ENCODE results near the gene ADIPOR2.
"Not testable (repeated sequence)": the region's sequence is repeated elsewhere in the genome, so short reads cannot be mapped to it uniquely, and the experiment has no call there.

Gene ADIPOR2

GRCh38 chr12:1665366-1665765 is 25.5 kb upstream of the ADIPOR2 start:
- DNase-seq: no peak

- no peak for DNase-seq
Observed at GRCh38 chr12:1666215-1666614, 24.7 kb upstream of the ADIPOR2 start.

GRCh38 chr12:1666685-1667162 is 24.1 kb upstream of the ADIPOR2 start:
- DNase-seq: no peak

DNA sequence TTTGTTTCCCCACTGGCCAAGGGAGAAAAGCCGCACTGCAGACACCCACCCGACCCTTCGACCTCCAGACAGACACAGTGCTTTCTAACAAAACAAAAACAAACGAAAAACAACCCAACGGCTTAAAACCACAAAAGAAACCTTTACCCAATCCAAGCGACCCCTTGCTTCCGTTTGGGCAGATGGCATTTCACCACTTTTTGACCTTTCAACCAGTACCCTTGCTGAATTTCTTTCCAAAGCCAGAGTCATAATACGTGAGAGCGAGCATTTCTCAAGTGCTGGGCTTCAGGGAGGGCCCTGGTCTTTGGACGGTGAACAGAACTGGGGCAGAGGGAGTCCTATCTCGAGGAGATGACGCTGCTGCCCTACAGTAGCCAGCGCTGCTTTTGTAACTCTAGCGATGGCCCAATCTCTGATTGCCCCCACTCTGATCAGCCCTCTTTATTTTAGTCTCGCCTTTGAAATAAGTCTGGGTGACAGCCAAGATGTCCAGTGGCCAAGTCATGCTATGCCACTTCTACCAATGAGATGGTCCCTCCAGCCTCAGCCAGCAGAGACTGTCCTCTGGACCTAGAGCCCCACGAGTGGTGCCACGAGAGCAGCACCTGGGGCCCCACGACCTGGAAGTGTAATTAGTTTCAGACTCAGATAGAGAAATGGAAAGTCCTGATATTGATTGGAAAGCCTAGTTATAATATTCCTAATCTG is 21.9 kb upstream of the ADIPOR2 start:
- peak; percentile 33 for DNase-seq

GRCh38 chr12:1670358-1671268 is 20.3 kb upstream of the ADIPOR2 start:
- no peak for DNase-seq

GRCh38 chr12:1676043-1676442 is 14.8 kb upstream of the ADIPOR2 start:
- DNase-seq: no peak

DNA sequence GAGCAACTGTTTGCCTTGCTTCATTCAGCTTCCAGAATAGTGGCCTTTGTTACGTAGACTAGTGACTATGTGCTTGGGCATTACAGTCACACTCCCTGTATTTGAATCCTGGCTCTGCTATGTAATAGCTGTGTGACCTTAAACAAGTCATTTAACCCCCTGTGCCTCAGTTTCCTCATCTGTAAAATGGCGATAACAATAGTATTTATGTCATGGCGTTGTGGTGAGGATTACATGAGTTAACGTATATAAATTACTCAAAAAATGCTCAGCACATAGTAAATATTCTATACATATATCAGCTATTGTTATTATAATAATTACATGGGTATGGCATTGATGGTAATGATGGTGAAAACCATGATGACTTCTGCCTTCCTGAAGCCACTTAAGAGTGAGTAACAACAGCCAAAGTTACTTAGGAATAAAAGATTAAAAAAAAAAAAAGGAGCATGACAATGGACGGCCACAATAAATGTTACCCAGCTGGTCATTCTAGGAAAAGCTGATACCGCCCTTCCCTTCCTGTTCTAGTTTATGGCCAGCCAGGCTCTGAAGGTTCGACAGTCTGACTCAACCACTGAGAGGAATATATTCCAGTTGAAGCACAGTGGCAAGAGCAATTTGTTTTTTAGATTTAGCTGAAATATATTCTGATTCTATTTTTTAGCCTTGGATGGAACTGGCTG is 9.9 kb upstream of the ADIPOR2 start:
- DNase-seq: no peak

DNA sequence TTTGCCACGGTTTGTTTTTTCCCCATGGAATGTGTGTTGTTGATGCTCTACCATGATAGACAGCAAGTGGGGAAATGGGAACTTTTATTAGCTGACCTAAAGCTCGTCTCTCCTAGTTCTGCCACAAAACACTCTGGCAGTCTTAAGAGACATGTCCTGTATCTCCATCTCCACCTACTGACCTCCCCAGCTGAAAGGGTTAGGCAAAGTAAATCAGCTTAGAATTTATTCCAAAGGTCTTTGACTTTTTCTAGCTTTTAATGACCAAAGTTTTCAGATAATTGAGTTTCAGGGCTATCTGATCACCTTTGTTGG is 9.4 kb upstream of the ADIPOR2 start:
- no peak for DNase-seq

GRCh38 chr12:1688086-1688710 is 2.7 kb upstream of the ADIPOR2 start:
- no peak for DNase-seq

DNA sequence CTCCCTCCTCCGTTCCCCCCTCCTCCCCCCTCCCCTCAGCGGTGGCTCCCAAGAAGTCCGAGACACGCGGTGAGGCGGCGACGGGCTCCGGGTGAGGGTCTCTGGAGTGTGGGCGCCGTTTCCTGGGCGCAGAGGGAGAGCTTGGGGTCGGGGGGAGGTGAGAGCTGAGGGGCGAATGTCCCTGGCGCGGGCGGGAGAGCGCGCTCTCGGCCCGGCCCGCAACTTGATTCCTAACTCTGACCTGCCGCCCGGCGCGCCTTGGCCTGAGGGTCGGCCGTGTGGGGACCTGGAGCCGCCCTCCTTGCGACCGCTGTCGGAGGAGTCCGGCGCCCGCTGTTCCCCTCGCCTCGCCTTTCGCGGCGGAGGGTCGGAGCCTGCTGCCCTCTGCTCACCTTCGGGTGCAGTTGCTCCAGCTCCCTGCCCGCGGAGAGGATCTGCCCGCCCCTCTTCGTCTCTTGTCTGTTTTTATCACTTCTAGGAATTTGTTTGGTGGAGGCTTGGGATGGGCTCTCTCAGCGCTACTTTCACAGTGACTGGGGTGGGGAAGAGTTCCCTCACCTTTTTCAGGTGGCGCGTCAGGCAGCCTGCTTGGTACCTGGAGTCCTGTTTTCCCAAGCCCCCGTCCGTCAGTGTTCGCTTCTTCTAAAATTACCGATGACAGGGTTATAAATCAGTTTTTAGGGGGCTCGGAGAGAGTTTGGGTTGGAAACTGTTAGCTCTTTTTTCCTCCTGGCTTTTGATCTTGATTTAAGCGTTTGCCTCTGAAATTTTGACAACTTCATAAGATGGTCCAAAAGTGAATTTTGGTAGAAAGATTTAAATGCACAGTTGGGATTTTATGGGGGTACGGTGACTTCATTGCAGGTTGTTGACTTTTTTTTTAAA is 495 bp downstream of the ADIPOR2 start:
- no peak for DNase-seq

- DNase-seq: no peak
Observed at GRCh38 chr12:1692226-1692625, 1.4 kb downstream of the ADIPOR2 start.

- DNase-seq: no peak
Observed at GRCh38 chr12:1692895-1693610, 2.2 kb downstream of the ADIPOR2 start.

DNA sequence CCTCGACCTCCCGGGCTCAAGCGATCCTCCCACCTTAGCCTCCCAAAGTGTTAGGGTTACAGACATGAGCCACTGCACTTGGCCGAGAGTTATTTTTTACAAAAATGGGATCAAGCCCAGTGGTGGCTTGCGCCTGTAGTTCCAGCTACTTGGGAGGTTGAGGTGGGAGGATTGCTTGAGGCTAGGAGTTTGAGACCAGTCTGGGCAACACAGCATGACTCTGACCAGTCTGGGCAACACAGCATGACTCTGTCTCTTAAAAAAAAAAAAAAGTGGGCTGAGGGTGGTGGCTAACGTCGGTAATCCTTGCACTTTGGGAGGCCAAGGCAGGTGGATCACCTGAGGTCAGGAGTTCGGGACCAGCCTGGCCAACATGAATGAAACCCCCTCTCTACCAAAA is 4.2 kb downstream of the ADIPOR2 start:
- DNase-seq: not testable (repeated sequence)

GRCh38 chr12:1695886-1696670 is 5.2 kb downstream of the ADIPOR2 start:
- no peak for DNase-seq

DNA sequence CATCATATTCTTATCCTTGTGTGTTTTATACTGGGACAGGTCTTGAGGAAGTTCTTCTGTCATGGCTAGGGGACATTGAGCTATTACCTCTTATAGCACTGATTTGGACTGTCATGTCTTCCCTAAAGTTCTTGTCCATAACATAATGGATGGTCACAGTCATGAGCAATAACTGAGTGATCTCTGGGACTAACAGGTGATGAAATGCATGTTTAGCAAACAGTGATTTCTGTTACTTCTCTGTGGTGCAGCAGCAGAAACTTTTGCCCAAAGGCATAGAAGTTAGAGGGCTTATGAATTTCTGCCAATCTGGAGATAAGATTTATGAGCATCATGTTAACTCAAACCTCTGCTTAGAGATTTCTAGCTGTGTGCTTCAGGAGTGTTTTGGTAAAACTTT is 5.9 kb downstream of the ADIPOR2 start:
- DNase-seq: no peak

DNA sequence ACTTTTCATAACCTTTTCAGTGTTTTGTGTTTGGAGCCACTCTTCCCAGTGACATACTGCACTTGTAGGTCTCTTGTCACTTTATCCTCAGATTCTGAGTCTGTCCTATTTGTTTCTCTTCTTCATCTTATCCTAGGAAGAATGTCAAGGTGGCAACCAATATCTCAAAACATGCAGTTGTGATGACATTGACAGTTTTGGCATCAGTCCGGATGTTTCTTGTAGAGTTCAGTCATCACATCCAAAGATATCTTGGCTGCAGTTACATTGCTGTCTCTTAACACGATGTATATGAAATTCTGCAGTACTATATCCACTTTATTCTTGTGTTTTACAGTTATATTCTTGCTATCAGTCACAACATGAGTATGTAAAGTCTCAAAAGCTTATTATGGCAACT is 6.4 kb downstream of the ADIPOR2 start:
- DNase-seq: no peak

DNA sequence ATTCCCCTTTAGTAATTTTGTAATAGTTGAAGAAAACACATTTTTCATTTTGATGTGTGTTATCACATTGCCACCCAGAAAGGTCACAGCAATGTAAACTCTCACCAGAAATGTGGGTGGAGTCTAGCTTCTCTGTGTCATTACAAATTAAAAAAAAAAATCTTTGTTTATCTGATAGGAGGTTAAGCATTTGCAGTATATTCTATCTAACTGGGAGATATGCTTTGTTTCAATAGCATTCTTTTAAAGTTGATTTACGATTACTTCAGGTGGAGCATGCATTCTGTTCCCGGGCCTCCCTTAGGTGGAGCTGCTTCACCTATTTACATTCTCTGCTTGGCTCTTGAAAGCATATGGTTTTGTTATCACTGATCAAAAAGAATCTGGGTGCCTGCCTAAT is 7.8 kb downstream of the ADIPOR2 start:
- no peak for DNase-seq

DNA sequence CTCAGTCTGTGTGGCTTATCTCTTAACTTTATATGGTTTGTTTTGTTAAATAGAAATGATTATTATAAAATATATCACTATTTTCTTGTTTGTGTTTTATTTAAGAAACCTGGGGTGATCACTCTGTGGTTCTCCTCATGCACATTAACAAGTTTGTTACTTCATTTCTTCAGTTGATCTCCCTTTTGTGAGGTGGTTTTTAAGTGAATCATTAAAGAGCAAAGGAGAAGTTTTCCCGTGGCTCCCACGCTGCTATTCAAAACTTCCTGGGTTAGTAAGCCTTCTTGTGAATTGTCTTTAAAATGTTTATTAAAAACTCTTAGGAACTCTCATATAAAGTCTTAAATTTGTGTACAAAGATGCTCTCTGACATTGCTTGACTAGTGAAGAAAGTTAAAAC is 11.8 kb downstream of the ADIPOR2 start:
- DNase-seq: no peak

- no peak for DNase-seq
Observed at GRCh38 chr12:1703771-1704722, 13.2 kb downstream of the ADIPOR2 start.

Data from GDM1 (cell line).